NCI-H69 (cell line): ENCODE measurements around the gene CORO7.
A peak's percentile ranks its signal among the peaks of the same experiment; 100 is the strongest.

Experiments
- DNase-seq: peaks from one replicate; lab custom pipeline; 2025; lab: John Stamatoyannopoulos, UW

The CORO7 gene

GRCh38 chr16:4353675-4354074, 62.7 kb downstream of the CORO7 start:
- DNase-seq = no peak

- DNase-seq = no peak
These were observed 63.6 kb downstream of the CORO7 start for GRCh38 chr16:4352843-4353242.

DNA sequence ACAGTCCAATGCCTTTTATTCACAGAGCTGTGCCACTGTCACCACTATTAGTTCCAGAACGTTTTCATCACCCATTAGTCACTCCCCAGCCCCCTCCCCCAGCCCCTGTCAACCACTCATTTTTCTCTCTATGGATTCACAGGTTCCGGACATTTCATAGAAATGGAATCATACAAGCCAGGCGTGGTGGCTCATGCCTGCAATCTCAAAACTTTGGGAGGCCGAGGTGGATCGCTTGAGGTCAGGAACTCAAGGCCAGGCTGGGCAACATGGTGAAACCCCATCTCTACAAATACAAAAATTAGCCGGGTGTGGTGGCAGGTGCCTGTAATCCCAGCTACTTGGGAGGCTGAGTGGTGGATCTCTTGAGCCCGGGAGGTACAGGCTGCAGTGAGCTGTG, 64.5 kb downstream of the CORO7 start:
- no peak for DNase-seq

GRCh38 chr16:4350787-4351659, 65.4 kb downstream of the CORO7 start, which contains the start of gene PAM16:
Gene PAM16 (minus strand): TSS chr16:4351321. CDS start chr16:4351234, 87 bp downstream.
- DNase-seq = peak; percentile 98

DNA sequence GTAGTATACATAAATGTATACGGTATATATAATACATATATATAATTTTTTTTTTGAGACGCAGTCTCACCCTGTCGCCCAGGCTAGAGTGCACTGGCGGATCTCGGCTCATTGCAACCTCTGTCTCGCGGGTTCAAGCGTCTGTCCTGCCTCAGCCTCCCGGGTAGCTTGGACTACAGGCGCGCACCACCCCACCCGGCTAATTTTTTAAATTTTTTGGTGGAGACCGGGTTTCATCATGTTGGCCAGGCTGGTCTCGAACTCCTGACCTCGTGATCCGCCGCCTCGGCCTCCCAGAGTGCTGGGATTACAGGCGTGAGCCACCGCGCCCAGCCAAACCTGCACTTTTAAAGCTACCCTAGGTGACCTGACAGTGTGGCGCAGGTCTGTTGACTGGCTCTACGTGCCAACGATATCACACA, 66.0 kb downstream of the CORO7 start:
- DNase-seq = no peak

- no peak for DNase-seq
These were observed 67.1 kb downstream of the CORO7 start for GRCh38 chr16:4349332-4349731.

GRCh38 chr16:4347765-4348509, 68.5 kb downstream of the CORO7 start:
- DNase-seq = no peak

GRCh38 chr16:4347010-4347409, 69.4 kb downstream of the CORO7 start:
- no peak for DNase-seq

DNA sequence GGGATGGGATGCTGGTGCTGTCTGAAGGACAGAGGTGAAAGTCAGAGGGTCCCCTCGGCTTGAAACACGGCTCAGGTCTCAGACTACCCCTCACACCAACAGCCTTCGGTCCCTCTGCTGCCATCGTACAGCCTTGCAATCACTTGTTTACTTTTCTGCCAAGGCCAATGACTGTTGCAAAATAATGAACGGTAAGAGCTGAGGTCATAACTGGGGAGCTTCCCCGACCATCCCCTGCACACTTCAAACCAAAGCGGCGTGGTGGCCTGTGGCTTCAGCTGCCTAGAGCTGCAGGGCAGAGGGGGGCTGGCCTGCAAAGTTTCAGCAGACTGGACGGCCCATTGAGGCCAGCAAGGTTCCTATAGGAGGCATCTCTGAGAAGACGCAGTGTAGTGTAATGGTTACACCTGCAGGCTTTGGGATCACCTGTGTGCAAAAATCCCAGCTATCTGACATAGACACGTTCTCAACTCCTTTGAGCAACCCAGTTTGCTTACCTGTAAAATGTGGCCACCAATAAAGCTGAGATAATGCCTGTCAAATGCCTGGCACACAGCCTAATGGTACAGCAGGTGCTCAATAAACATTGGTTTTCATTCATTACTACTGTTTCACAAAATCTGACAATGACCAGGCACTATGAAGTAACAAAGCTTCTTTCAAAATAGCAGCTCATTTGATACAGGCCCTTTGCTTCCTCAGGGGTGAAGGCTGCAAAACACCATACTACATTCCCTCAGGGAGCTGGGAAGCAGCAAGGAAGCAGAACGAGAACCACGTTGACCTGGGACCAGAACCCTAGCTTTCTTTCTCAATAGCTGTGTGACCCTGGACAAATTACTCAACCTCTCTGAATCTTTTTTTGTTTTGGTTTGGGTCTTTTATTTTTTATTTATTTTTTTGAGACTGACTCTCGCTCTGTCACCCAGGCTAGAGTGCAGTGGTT, 70.3 kb downstream of the CORO7 start:
- DNase-seq = peak; percentile 85

GRCh38 chr16:4344983-4345835, 71.2 kb downstream of the CORO7 start:
- DNase-seq = peak; percentile 89

DNA sequence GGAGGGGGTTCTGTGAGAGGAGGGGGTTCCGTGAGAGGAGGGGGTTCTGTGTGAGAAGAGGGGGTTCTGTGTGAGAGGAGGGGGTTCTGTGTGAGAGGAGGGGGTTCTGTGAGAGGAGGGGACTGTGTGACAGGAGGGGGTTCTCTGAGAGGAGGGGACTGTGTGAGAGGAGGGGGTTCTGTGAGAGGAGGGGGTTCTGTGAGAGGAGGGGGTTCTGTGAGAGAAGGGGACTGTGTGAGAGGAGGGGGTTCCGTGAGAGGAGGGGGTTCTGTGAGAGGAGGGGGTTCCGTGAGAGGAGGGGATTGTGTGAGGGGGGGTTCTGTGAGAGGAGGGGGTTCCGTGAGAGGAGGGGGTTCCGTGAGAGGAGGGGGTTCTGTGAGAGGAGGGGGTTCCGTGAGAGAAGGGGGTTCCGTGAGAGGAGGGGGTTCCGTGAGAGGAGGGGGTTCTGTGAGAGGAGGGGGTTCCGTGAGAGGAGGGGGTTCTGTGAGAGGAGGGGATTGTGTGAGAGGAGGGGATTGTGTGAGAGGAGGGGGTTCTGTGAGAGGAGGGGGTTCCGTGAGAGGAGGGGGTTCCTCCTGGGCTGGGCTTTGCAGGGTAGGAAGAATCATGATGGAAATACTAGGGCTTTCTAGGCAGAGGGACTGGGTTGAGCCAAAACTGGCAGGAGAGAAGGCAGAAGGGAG, 72.0 kb downstream of the CORO7 start:
- DNase-seq = peak; percentile 43

DNA sequence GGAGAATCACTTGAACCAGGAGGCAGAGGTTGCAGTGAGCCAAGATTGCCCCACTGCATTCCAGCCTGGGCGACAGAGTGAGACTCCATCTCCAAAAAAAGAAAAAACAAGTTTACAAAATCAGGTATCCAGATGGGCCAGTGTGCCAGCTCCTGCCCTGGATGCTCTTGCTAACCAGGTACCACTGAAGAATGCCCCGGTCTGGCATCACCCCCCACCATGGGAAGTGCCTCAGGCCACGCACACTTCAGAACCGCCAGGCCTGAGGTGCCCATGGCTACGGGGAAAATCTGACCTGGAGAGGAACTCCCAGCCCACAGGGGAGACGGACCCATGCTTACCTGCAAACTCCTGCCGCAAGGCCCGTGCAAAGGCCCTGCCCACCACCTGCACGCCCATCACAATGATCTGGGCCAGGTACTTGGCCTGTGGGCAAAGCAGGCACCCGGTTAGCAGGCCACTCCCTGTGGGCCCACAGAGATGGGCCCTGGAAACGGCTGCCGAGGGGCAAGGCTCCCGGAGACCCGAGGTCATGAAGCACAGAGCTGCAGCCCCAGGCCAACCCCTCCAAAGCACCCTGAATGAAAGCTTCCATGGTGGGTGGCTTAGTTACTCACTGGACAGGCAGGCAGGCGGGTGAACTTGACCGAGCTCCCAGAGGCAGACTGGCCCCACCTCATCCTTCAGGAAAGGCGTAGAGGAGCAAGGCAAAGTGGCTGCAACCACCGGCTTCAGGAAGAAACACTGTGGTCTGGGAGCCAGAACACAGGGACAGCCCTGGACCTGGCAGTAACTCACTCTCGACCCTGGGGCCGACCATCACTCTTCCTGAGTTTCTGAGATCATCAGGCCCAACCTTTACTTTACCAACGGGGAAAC, 73.3 kb downstream of the CORO7 start:
- no peak for DNase-seq

DNA sequence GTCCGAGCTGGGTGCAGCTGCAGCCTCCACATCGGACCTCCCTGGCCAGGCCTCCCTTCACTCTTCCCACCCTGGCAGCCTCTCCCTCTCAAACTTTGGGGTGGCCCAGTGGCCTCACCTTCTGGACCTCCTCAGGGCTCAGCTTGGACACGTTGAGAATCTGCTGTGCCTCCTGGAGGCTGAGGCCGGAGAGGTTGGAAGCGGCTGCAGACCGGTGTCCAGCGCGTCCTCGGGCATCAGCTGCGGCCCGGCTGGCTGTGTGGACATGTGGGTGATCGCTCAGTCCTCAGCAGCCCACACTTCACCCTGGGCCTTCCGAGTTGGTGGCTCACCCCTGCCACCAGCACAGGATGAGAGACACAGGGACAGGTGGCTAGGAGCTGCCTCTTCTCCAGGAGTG, 75.1 kb downstream of the CORO7 start:
- DNase-seq = no peak

DNA sequence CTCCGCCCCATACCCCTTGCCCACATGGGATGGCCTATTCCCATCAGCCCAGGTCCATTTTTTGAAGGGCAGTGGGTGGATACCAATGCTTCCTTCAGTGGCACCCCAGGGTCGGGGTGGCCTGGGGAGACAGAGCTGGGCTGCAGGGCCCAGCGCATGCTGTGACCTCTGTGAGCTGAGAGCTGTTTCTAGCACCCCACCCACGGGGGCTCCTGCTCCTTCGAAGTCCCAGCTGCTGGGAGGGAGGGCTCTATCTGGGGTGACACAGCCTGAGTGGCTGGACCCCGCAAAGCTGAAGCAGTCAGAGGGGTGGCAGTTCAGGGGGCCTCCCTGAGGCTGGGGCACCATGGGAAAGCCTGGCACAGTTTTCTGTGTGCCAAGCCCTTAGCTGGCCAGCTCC, 76.0 kb downstream of the CORO7 start:
- DNase-seq = no peak

- peak; percentile 83 for DNase-seq
These were observed 76.5 kb downstream of the CORO7 start for GRCh38 chr16:4339909-4340308.

DNA sequence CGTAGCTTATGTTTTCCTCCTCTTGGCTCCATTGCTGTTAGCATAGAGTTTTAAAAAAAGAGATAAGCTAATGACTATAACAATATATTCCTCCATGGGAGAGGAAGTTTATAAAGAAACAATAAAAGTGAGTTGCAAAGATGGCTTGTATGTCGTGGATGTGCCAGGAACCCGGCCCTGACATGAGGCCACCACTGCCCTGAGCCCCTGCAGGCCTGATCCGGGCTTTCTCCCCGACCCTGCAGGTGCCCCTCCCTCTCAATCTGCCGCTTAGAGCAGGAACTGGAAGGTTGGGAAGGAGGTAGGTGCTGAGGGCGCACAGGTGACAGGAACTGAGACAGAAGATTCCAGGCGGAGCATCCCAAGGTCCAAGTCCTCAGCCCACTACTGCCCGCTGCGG, 76.9 kb downstream of the CORO7 start:
- DNase-seq = no peak

- no peak for DNase-seq
These were observed 77.6 kb downstream of the CORO7 start for GRCh38 chr16:4338712-4339299.

GRCh38 chr16:4338125-4338582, 78.2 kb downstream of the CORO7 start:
- no peak for DNase-seq

DNA sequence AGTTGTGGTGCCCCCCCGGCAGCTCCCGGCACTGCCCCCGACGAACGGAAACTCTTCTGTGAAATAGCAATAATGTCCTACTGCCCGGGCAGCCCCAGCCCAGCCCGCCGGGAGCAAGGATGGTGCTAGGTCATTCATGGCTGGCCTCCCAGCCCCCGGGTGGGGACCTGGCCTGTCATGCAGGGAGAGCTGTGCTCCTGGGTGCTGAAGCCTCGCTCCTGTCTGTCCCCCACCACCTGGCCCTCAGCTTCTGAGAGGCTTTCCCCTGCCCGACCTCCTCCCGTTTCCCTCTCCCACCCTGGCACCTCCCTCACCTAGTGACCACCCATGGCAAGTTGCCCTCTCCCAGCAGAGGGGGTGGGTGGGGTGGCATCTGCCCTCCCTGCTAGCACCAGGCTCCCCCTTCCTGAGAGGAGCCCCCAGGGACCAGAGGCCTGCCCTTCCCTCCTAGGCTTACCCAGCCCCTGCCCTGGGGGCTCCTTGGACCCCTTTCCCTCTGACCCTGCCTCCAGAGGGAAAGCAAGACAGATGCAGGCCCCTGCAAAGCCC, 78.8 kb downstream of the CORO7 start:
- no peak for DNase-seq
